ENCODE measurements around the gene ALCAM.
A peak's percentile ranks its signal among the peaks of the same experiment; 100 is the strongest.

Gene ALCAM

GRCh38 chr3:105490045-105490444, 123.3 kb downstream of the ALCAM start:
- DNase-seq (ENCODE audit: low spot score) = no peak

- DNase-seq (ENCODE audit: low spot score) = no peak
These were observed 126.7 kb downstream of the ALCAM start for GRCh38 chr3:105493305-105493892.

GRCh38 chr3:105495021-105495420, 128.3 kb downstream of the ALCAM start:
- no peak for DNase-seq (ENCODE audit: low spot score)

- no peak for DNase-seq (ENCODE audit: low spot score)
These were observed 129.6 kb downstream of the ALCAM start for GRCh38 chr3:105496343-105496742.

- no peak for DNase-seq (ENCODE audit: low spot score)
These were observed 130.7 kb downstream of the ALCAM start for GRCh38 chr3:105497386-105497785.

GRCh38 chr3:105499961-105500360, 133.3 kb downstream of the ALCAM start:
- no peak for DNase-seq (ENCODE audit: low spot score)

- DNase-seq (ENCODE audit: low spot score) = no peak
These were observed 135.6 kb downstream of the ALCAM start for GRCh38 chr3:105502333-105502732.

GRCh38 chr3:105503191-105503593, 136.5 kb downstream of the ALCAM start:
- no peak for DNase-seq (ENCODE audit: low spot score)

- DNase-seq (ENCODE audit: low spot score) = no peak
These were observed 137.8 kb downstream of the ALCAM start for GRCh38 chr3:105504440-105504951.

- DNase-seq (ENCODE audit: low spot score) = no peak
These were observed 138.5 kb downstream of the ALCAM start for GRCh38 chr3:105505170-105505569.

GRCh38 chr3:105511031-105511430, 144.3 kb downstream of the ALCAM start:
- peak; percentile 77 for DNase-seq (ENCODE audit: low spot score)

GRCh38 chr3:105512061-105512460, 145.4 kb downstream of the ALCAM start:
- DNase-seq (ENCODE audit: low spot score) = no peak

GRCh38 chr3:105513042-105513441, 146.3 kb downstream of the ALCAM start:
- DNase-seq (ENCODE audit: low spot score) = peak; percentile 80

GRCh38 chr3:105513886-105514285, 147.2 kb downstream of the ALCAM start:
- no peak for DNase-seq (ENCODE audit: low spot score)

- DNase-seq (ENCODE audit: low spot score) = no peak
These were observed 148.7 kb downstream of the ALCAM start for GRCh38 chr3:105515372-105515771.

- DNase-seq (ENCODE audit: low spot score) = no peak
These were observed 150.3 kb downstream of the ALCAM start for GRCh38 chr3:105516972-105517371.

GRCh38 chr3:105518203-105518602, 151.5 kb downstream of the ALCAM start:
- DNase-seq (ENCODE audit: low spot score) = no peak

GRCh38 chr3:105518806-105519418, 152.2 kb downstream of the ALCAM start:
- DNase-seq (ENCODE audit: low spot score) = peak; percentile 70

GRCh38 chr3:105521770-105522169, 155.1 kb downstream of the ALCAM start:
- DNase-seq (ENCODE audit: low spot score) = no peak

- DNase-seq (ENCODE audit: low spot score) = no peak
These were observed 156.8 kb downstream of the ALCAM start for GRCh38 chr3:105523501-105523900.

GRCh38 chr3:105525531-105525930, 158.8 kb downstream of the ALCAM start:
- no peak for DNase-seq (ENCODE audit: low spot score)

- peak; percentile 40 for DNase-seq (ENCODE audit: low spot score)
These were observed 159.8 kb downstream of the ALCAM start for GRCh38 chr3:105526360-105527111.

GRCh38 chr3:105527535-105527934, 160.8 kb downstream of the ALCAM start:
- DNase-seq (ENCODE audit: low spot score) = no peak

Data from kidney tubule cell (primary cell).